HG03521 (cell line): Measurements from ENCODE around the gene TLCD3A.
A peak's percentile ranks its signal among the peaks of the same experiment; 100 is the strongest.
"Not testable (repeated sequence)": the region's sequence is repeated elsewhere in the genome, so short reads cannot be mapped to it uniquely, and the experiment has no call there.

Experiments used
- ATAC-seq: cut with Tn5 transposase; IDR thresholded peaks from one replicate; pipeline ENCODE4 v1.9.1; 2021; ENCODE audit warnings: mild to moderate bottlenecking, moderate library complexity; ENCODE audit not compliant: unreplicated experiment

Gene TLCD3A

GRCh38 chr17:732067-732901 is at the start of gene TLCD3A:
Gene TLCD3A, plus strand, starts transcription at chr17:732596. Its CDS starts 52 bp downstream, at chr17:732648.
- peak; percentile 41 for ATAC-seq

GRCh38 chr17:683040-683439 is 49.4 kb upstream of the TLCD3A start:
- no peak for ATAC-seq

GRCh38 chr17:683499-684254 is 48.7 kb upstream of the TLCD3A start:
- ATAC-seq = no peak

- no peak for ATAC-seq
These were observed 47.4 kb upstream of the TLCD3A start for GRCh38 chr17:685006-685405.

DNA sequence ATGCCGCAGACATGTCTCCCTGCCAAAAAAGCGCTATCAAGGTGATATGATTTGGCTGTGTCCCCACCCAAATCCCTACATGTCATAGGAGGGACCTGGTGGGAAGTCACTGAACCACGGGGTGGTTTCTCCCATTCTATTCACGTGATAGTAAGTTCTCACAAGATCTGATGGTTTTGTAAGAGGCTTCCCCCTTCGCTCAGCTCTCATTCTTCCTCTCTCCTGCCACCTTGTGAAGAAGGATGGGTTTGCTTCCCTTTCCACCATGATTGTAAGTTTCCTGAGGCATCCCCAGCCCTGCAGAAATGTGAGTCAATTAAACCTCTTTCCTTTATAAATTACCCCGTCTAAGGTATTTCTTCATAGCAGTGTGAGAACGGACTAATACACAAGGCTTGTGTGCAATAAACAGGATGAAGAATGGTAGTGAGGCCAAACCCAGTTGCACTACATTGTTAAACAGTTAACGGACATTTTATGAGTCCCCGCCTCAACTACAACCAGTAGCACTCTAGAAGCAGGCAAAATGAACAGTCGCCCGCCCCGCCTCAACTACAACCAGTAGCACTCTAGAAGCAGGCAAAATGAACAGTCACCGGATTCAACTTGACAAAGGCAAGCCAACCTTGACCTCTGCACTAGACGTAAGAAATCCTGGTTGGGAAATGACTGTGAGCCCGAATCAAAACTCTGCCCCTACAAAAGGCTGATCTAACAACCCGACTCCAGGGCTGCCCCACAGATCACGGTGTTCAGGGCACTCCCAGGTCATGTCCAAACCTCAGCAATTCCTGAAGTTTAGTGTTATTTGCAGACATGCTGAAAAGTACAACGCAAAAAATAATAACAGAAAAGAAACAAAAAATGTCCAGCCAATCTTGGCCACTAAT is 44.1 kb upstream of the TLCD3A start:
- no peak for ATAC-seq

DNA sequence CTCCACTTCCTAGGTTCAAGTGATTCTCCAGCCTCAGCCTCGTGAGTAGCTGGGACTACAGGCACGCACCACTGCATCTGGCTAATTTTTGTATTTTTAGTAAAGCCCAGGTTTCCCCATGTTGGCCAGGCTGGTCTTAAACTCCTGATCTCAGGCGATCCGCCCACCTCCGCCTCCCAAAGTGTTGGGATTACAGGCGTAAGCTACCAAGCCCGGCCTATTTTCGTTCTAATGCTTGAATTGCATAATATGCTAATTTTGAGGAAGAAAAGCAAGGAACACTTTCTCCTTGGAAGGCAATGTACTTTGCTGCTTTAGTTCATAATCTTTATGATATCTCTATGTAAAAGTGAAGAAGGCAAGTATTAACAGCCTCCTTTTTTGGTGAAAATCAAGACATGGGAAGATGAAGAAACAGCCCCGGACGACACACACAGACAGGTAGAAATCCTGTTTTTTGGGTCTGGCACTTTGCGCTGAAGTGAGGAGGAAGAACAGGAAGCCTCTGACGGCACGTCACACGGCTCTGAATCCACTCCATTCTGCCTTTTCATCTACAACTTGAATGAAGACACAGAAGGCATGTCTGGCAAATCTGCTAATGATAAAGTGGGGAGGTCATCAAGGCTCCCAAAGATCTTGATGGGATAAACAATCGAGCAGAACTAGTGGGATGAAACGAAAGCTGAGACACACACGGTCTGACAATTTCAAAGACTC is 42.7 kb upstream of the TLCD3A start:
- no peak for ATAC-seq

DNA sequence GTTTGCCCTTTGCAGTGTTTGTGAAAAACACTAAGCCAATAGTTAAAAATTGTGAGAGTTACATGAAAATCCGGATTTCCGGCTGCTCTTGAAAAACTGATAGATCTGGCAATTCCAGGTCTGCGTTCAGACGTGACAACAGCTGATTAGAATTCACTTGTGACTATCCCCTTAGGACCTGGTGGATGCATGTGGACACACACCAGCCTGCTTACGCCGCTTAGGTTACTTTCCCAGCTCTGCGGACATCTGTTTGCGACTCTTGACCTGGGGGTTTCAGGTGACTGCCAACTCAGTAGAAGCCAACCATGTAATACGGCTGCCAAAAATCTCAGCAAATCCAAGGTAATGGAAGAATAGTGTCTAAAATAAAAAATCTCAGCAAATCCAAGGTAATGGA is 42.0 kb upstream of the TLCD3A start:
- no peak for ATAC-seq

GRCh38 chr17:691423-691822 is 41.0 kb upstream of the TLCD3A start:
- no peak for ATAC-seq

DNA sequence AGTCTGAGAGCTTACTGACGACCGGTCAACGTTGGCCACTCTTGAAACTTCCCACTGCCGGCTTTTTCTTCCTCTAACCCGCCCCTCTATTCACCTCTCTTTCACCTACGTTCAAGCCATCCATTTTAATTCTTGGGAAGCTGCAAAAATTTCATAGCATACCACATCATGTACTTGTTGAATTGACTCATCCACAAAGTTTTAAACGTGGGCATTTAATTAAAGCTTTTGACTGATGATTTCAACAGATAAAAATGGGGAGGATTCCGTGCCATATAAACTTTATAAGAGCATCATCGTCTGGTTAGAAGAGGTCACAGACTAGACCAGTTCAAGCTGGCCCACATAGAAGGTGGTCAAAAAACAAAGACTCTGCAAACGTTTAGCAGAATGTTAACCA is 40.3 kb upstream of the TLCD3A start:
- ATAC-seq = no peak

DNA sequence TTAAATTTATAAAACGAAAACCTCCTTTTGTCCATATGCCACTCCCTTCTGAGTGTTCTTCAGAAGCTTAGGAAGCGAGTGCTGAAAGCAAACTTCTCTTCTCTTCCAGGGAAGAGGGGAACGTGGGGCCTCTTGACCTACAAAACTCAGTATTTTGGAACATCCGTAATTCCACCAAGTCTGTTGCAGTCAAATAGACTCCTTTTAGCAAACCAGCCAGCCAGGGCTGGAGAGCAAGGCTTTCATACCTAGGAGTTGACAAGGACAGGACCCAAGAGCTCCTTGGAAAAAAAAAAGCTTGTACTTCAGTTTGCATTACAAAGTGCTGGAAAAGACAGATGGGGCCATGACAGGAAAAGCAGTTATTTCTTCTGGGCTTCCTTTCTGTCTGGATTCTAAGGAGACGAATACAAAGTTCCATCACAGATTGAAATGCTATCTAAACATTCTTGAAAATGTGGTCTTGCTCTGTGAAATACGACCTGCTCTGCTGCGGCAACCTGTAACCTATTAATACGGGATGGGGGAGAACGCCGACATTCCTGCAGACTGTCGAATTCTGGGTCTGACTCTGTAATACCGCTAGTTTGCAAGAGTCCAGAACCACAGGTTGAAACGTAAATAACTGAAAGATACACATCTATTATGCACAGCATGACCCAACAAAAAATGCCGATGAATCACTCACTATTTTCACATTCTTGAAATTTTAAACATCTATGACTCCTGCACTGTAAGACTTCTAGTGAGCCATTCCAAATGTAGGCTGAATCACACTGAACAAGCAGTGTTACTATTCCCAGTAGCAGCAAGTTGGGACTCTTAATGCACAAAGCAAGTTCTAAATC is 38.4 kb upstream of the TLCD3A start:
- no peak for ATAC-seq

DNA sequence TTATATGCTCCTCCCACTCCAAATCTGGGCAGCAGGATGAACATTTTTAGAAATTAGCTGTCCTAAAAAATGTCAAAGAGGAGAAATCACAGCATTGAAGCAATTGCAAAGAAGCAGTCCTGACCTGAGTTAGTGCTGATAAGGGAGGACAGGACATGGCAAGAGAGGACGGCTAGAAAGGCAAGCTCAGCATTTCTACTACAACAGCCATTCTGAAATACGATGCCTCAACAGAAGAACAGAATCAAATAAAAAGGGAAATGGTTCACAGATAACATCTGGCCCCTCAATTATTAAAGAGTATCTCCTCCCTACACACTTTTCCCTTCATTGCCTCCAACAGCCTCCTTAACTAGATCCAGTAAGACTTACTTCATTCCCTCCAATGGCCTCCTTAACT is 36.0 kb upstream of the TLCD3A start:
- no peak for ATAC-seq

DNA sequence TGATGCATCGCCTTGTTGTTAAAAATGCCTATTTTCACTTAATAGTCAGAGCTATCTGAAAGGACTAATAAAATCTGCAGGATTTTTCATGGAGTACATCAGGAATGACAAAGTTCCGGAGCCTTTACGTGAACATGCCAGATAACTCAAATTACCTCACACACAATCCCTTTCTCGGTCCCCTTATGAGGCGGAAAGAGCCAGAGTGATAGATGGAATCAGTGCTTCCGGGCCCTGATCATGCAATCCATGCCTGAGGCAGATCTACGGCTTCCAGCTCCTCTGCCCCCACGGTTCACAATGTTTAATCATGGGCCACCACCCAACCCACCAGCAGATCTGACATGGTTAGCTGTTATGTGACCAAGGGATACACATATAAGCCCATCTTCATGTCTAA is 34.7 kb upstream of the TLCD3A start:
- ATAC-seq = no peak

- not testable (repeated sequence) for ATAC-seq
These were observed 34.3 kb upstream of the TLCD3A start for GRCh38 chr17:698096-698495.

DNA sequence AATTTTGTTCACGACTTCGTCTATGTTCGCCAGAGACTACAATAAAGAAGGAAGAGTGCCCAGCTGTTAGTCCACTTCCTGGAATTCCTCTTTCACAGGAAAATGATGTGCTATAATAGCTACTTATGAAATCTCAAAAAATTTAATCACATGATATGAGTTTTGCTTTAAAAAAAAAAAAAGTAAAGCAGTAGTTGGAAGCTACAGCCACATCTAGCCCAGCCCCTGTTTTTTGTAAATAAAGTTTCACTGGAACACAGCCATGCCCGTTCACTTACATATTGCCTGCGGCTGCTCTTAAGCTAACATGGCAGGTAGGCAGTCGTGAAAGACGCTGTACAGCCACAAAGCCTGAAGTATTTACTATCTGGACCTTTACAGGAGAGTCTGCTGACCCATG is 33.1 kb upstream of the TLCD3A start:
- no peak for ATAC-seq

DNA sequence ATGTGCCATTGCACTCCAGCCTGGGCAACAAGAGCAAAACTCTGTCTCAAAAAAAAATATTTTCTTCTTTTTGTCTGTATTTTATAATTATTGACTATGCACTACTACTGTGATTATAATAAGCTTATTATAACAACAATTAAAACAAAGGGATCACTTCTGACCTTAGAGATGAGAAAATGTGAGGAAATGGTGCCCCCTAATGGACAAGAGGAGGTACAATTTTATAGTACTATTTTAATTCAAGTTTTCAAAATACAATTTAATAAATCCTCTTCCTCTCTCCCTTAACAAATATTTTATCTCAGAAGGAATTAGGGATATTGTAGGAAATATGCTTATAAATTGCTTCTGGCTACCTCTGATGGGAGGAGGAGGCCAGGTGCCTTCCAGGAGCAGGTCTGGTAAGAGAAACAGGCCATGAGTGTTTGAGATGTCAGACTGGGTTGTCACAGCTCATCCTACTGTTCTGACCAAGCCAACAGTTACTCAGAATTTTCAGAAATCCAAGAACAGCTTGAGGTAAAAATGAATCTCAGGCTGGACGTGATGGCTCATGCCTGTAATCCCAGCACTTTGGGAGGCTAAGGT is 31.8 kb upstream of the TLCD3A start:
- ATAC-seq = no peak

DNA sequence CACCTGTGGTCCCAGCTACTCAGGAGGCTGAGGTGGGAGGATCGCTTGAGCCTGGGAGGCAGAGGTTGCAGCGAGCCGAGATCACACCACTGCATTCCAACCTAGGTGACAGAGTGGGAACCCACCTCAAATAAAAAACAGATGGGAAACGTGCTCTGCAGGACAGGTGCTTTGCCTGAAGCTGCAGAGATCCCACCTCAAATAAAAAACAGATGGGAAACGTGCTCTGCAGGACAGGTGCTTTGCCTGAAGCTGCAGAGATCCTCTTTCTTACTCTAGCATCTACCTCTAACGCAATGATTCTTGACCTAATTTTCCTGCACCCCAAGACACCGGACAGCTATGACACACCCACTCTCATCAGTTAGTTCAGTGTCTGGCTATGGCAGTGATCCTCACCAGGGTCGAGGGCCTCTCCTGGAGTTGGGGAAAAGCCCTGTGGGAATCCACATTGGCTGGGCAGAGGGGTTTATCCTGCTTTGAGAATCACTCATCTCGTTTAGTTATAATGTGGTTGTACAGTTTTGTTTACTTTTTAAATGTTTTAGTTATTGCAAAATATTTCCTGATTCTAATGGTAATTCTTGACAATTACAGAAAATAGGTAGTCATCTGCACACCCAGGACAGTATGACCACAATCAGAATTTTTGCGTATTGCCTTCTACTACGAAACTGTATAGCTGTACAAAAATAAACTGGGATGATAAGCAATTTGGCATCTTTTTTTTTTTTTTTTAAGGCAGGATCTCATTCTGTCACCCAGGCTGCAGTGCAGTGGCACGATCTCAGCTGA is 29.1 kb upstream of the TLCD3A start:
- no peak for ATAC-seq

- no peak for ATAC-seq
These were observed 28.1 kb upstream of the TLCD3A start for GRCh38 chr17:704111-704864.

DNA sequence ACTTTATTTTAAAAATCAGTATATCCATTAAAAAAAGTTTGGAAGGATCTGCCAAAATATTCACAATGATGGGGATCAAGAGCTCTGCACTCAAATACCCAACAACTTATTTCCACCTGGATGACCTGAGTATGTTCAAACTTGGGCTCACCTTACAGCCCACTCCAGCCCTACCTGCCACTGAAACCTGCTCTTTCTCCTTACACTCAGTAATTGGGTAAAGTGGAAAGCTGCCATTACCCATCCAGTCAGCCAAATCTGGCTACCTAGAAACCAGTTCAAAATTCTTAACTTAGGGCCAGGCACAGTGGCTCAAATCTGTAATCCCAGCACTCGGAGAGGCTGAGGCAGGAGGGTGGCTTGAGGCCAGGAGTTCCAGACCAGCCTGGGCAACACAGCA is 27.4 kb upstream of the TLCD3A start:
- no peak for ATAC-seq
